Measurements from ENCODE around the gene SEH1L. TPM values are rescaled to one million over a fixed set of nuclear protein-coding genes. Genes with fewer than 3 reads are reported as not detected.

The SEH1L gene
- total and polyA plus RNA-seq, 10 of the 15 experiments (the other 5 are each of a cell fraction or from before 2014, with no cell fraction given): 27.5 to 109 (median 52.8) TPM

DNA sequence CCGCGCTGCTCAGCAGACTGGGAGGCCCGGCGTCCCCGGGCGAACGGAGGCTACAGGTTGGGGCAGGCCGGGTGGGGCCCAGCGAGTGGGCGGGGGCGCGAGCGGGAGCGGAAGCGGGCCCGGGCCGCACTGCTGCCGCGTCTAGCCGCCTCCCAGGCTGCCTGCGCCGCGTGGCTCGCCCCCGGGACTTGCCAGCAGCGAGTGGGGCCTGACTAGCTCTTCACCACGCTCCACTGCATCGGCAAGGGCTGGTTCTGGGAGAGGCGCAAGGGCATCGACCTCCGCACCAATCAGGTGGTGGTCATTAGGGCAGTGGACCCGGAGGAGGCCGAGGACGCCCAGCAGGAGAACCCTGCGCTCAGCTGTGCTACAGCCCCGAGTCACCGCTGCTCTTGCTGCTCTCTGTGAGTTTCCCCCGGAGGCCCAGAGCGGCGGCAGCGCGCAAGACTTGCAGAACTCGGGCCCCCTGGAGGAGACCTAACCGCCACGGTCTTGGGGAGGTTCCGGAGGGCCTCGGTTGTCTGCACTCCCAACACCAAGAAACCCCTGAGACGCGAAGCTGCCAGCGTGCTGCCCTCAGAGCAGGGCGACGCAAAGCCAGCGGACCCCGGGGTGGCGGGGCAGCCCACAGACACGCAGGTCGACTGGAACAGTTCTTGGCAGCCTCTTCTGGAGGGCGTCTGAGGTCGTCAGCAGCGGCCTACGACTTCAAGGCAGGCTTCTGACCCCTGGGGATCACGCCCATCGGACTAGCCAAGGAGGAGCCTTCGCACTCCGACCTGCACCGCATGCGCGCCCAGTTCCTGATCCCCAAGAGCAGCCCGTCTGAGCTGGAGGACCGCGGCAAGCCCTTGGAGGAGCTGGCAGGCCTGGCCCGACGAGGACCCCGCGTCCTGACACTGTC lies 36.5 kb upstream of the SEH1L start:
- ATAC-seq (peak; percentile 91), DNase-seq (ENCODE audit: low read depth, low spot score) (no peak), FAIRE-seq (no peak)
- in situ Hi-C loops (cut with MboI): no loop called here
- Histone ChIP-seq H3K9me3 (replicated peaks; ENCODE audit: control insufficient read depth, insufficient read depth, low read length) (no peaks in the 10 kb centered on the region; the same call in 2 of the 3 replicates), H2AFZ (ENCODE audit: control insufficient read depth, low read depth, low read length) (peak overlapping the region; percentile 69), H3K79me2 (ENCODE audit: control insufficient read depth, insufficient read depth, low read length) (no peaks in the 10 kb centered on the region), H4K20me1 (ENCODE audit: control insufficient read depth, insufficient read depth) (no peaks in the 10 kb centered on the region; the same call in 1 of the 2 replicates), H3K9ac (ENCODE audit: control insufficient read depth, insufficient read depth, low read length) (no peak overlapping the region), H3K4me1 (ENCODE audit: control insufficient read depth, insufficient read depth, low read length) (no peaks in the 10 kb centered on the region; the same call in 1 of the 2 replicates), H3K27me3 (replicated peaks in 1 of 2; ENCODE audit: control insufficient read depth in 2 of 2, insufficient read depth in 2 of 2, low read length in 1 of 2) (peaks cover 1 to 2% of the 10 kb centered on the region in 2 experiments; a peak in 2 of 4 replicates), H3K36me3 (ENCODE audit: control insufficient read depth in 2 of 2, insufficient read depth in 2 of 2, low read length in 1 of 2) (no peaks in the 10 kb centered on the region), H3K4me3 (no peak overlapping the region), H3K27ac (ENCODE audit: control insufficient read depth, insufficient read depth) (no peak overlapping the region), H3K4me2 (ENCODE audit: control insufficient read depth, insufficient read depth) (peak overlapping the region; percentile 77)
- intact Hi-C loops (cut with micrococcal nuclease; ENCODE audit: unreplicated experiment): no loop called here
- CTCF ChIA-PET: interaction anchor here (1.5 to 1.6 kb wide), 2 partner anchors 11 to 22 kb away, joined by 3 to 4 read pairs; no protein-coding TSS in a partner anchor
- WGBS (ENCODE audit: insufficient coverage, insufficient replicate concordance, low lambda C conversion rate, missing lambda C conversion rate): 20% methylated on average over 75 of the region's 75 CpGs
- no TSS peak for BruUV-seq (replicated peaks)
- RAD21 ChIA-PET (ENCODE audit: unreplicated experiment): no interaction called here
- POLR2A ChIA-PET: no interaction called here
- SMC1A ChIA-PET (ENCODE audit: uncharacterized antibody, unreplicated experiment): interaction anchor here (1.3 kb wide), 1 partner anchor 26 kb away, joined by 3 read pairs; no protein-coding TSS in a partner anchor
- TF ChIP-seq TCF3 (IDR thresholded peaks at IDR 0.05; ENCODE audit: borderline replicate concordance, insufficient read depth, low read depth, low read length): no peak
- no peak for TF ChIP-seq TCF7 (IDR thresholded peaks at IDR 0.05; ENCODE audit: borderline replicate concordance)
- TF ChIP-seq NBN (IDR thresholded peaks at IDR 0.05): no peak
- TF ChIP-seq MTA3 (IDR thresholded peaks at IDR 0.05; ENCODE audit: borderline replicate concordance, low read length): no peak
- no peak for TF ChIP-seq NR2C1 (IDR thresholded peaks at IDR 0.05)
- no peak for TF ChIP-seq SIN3A (IDR thresholded peaks at IDR 0.05; ENCODE audit: low read depth, low read length)
- TF ChIP-seq, protein P1, sequence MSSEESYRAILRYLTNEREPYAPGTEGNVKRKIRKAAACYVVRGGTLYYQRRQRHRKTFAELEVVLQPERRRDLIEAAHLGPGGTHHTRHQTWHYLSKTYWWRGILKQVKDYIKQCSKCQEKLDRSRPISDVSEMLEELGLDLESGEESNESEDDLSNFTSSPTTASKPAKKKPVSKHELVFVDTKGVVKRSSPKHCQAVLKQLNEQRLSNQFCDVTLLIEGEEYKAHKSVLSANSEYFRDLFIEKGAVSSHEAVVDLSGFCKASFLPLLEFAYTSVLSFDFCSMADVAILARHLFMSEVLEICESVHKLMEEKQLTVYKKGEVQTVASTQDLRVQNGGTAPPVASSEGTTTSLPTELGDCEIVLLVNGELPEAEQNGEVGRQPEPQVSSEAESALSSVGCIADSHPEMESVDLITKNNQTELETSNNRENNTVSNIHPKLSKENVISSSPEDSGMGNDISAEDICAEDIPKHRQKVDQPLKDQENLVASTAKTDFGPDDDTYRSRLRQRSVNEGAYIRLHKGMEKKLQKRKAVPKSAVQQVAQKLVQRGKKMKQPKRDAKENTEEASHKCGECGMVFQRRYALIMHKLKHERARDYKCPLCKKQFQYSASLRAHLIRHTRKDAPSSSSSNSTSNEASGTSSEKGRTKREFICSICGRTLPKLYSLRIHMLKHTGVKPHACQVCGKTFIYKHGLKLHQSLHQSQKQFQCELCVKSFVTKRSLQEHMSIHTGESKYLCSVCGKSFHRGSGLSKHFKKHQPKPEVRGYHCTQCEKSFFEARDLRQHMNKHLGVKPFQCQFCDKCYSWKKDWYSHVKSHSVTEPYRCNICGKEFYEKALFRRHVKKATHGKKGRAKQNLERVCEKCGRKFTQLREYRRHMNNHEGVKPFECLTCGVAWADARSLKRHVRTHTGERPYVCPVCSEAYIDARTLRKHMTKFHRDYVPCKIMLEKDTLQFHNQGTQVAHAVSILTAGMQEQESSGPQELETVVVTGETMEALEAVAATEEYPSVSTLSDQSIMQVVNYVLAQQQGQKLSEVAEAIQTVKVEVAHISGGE (CRISPR knock-in tag; IDR thresholded peaks at IDR 0.05): no peak
- TF ChIP-seq BACH1 (IDR thresholded peaks at IDR 0.05; ENCODE audit: borderline replicate concordance): no peak
- TF ChIP-seq EZH2 (IDR thresholded peaks at IDR 0.05; ENCODE audit: borderline replicate concordance, control insufficient read depth, low read depth, low read length): no peak
- no peak for TF ChIP-seq CBX3 (IDR thresholded peaks at IDR 0.05; ENCODE audit: borderline replicate concordance, low read depth)
- TF ChIP-seq POLR2AphosphoS5 (IDR thresholded peaks at IDR 0.05; ENCODE audit: low read length): no peak
- TF ChIP-seq, protein P2, sequence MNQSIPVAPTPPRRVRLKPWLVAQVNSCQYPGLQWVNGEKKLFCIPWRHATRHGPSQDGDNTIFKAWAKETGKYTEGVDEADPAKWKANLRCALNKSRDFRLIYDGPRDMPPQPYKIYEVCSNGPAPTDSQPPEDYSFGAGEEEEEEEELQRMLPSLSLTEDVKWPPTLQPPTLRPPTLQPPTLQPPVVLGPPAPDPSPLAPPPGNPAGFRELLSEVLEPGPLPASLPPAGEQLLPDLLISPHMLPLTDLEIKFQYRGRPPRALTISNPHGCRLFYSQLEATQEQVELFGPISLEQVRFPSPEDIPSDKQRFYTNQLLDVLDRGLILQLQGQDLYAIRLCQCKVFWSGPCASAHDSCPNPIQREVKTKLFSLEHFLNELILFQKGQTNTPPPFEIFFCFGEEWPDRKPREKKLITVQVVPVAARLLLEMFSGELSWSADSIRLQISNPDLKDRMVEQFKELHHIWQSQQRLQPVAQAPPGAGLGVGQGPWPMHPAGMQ (IDR thresholded peaks at IDR 0.05; ENCODE audit: borderline replicate concordance): no peak
- TF ChIP-seq BCL11A (IDR thresholded peaks at IDR 0.05; ENCODE audit: low read depth, low read length): no peak
- no peak for TF ChIP-seq FOXM1 (IDR thresholded peaks at IDR 0.05; ENCODE audit: low read depth, low read length)
- TF ChIP-seq FOXK2 (IDR thresholded peaks at IDR 0.05): no peak
- no peak for TF ChIP-seq JUNB (IDR thresholded peaks at IDR 0.05)
- TF ChIP-seq BHLHE40 (IDR thresholded peaks at IDR 0.05; ENCODE audit: borderline replicate concordance in 1 of 2, low read depth in 2 of 2, low read length in 1 of 2): 0 out of 4 replicates have a peak, but pooled peaks of 1 of the 2 experiments have one; percentile 14
- TF ChIP-seq MTA2 (IDR thresholded peaks at IDR 0.05; ENCODE audit: low read depth): no peak
- no peak for TF ChIP-seq WRNIP1 (IDR thresholded peaks at IDR 0.05; ENCODE audit: borderline replicate concordance, low read depth, low read length)
